AG09309 (cell line): ENCODE data around the gene MRPL38.

Source experiments
- DNase-seq: peaks from one replicate; pipeline ENCODE4 v3.0.0-alpha.2; 2010; ENCODE audit warnings: low read depth
- H3K4me3 ChIP-seq: 2 replicates; pipeline ENCODE4 v1.5.1; 2011; ENCODE audit warnings: mild to moderate bottlenecking, low read depth, low read length, moderate library complexity; ENCODE audit not compliant: control insufficient read depth
- TF ChIP-seq, protein P1 (sequence below): IDR thresholded peaks from 2 replicates; pipeline ENCODE4 v1.5.1; 2011; ENCODE audit warnings: mild to moderate bottlenecking, low read depth, low read length, inconsistent platforms; ENCODE audit not compliant: insufficient read depth, control insufficient read depth; ENCODE audit errors: missing control alignments

MRPL38 gene

DNA sequence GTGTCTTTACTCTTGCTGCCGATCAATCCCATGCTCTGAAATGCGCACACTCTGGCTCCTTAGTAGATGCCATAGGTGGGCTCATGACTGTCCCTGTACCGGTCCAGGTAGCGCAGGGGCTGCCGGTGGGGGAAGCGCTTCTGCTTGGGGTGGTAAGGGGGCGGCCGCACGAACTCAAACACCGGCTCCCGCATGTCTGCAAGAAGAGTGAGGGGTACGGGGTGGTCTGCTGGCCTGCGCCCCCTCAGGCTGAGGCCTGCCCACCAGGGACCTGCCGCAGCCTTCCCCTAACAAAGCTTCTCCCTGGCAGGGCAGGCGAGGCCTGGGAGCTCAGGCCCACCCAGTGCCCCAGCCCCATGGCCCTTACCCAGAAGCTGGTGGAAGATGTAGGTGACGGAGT lies 5.9 kb downstream of the MRPL38 start:
- TF ChIP-seq, protein P1, sequence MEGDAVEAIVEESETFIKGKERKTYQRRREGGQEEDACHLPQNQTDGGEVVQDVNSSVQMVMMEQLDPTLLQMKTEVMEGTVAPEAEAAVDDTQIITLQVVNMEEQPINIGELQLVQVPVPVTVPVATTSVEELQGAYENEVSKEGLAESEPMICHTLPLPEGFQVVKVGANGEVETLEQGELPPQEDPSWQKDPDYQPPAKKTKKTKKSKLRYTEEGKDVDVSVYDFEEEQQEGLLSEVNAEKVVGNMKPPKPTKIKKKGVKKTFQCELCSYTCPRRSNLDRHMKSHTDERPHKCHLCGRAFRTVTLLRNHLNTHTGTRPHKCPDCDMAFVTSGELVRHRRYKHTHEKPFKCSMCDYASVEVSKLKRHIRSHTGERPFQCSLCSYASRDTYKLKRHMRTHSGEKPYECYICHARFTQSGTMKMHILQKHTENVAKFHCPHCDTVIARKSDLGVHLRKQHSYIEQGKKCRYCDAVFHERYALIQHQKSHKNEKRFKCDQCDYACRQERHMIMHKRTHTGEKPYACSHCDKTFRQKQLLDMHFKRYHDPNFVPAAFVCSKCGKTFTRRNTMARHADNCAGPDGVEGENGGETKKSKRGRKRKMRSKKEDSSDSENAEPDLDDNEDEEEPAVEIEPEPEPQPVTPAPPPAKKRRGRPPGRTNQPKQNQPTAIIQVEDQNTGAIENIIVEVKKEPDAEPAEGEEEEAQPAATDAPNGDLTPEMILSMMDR, result no peak
- no peak overlapping the region for H3K4me3 ChIP-seq
- no peak for DNase-seq

DNA sequence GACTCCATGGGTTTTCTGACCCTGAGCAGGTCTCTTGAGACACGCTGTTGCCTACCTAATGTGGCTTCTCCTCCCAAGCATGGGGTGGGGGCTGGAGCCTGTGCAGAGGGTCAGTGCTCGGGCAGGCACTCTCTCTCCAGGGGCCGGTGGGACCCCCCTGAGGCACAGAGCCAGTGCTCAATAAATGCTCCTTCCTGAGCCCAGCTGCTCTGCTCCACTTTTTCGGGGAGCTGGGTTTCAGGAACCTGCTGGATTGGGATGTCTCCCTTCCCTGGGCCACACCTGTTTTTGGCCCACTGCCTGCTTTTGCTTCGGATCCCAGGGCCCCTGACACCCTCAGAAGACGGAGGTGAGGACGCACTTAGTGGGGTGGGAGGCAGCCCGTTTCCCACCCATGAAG lies 6.6 kb downstream of the MRPL38 start:
- TF ChIP-seq, protein P1, result no peak
- DNase-seq, result no peak
- no peak overlapping the region for H3K4me3 ChIP-seq

GRCh38 chr17:75897160-75898019 lies 7.3 kb downstream of the MRPL38 start:
- peak overlapping the region; percentile 51 for H3K4me3 ChIP-seq
- no peak for DNase-seq

GRCh38 chr17:75896415-75897159 lies 8.1 kb downstream of the MRPL38 start, which contains the start of gene TRIM65:
Gene TRIM65 (minus strand): TSS chr17:75896951. CDS start chr17:75896937, 14 bp downstream.
- TF ChIP-seq, protein P1, result peak; percentile 27
- DNase-seq, result peak; percentile 23
- H3K4me3 ChIP-seq, result peak within 1 kb of the TSS; percentile 51

More at GRCh38 chr17:75897160-75898019, 7.3 kb downstream of the MRPL38 start:
- TF ChIP-seq, protein P1, result no peak

DNA sequence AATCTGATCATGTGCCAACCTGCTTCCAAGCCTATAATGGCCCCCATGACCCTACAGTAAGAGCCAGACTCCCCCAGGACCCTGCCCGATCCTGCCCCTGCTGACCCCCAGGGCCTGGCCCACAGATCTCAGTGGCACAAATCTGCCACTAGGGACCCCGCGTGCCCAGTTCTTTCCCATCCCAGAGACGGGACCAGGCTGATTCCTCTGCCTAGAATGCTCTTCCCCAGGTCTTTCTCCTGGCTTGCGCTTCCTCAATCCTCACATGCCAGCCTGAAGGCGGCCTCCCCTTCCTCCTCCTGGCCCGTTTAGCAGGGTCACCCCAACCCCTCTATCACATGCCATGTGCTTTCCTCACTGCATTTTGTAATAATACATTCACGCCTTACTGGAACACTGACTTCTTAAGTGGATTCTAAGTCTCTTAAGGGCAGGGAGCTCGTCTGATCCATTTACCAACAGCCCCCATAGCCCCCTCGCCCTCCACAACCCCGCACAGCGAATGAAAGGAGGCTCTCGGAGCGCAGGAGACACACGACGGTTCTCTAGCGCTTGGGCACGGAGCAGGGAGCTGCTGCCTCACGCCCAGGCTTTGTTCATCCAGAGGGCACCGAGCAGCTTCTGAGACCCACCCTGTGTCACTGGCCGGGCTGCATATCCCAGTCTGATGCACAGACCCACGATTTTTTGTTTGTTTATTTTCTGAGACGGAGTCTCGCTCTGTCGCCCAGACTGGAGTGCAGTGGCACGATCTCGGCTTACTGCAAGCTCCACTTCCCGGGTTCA lies 9.1 kb downstream of the MRPL38 start:
- peak overlapping the region; percentile 51 for H3K4me3 ChIP-seq
- DNase-seq, result no peak
- TF ChIP-seq, protein P1, result peak; percentile 52

DNA sequence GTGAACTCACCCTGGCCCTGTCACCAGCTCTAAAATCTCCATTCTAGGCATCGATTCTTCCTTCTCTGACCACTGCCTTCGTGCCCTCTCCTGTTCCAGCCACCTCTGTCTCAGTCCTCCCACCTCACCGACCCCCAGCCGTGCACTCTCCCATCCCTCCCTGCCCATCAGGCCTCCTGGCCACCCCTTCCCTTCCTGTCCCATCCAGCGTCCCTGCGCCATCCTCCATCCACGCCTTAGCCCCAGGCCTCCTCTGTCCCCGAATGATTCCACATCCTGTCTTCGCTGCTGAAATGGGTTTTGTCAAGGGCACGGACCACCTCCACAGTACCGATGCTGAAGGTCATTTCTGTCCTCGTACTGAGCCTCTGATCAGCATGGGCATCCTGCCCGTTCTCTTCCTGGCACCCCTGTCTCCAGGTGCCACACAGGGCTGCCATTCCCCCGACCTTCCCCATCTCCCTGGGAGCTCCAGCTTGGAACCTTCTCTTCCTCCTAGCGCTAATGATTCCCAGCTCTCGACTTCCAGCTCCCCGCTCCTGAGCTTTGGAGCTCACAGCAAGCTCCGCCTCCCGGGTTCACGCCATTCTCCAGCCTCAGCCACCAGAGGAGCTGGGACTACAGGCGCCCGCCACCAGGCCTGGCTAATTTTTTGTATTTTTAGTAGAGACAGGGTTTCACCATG lies 10.5 kb downstream of the MRPL38 start:
- no peak for DNase-seq
- TF ChIP-seq, protein P1, result no peak
- H3K4me3 ChIP-seq, result no peak overlapping the region
